A549 (cell line): ENCODE results near the gene GRIK2. TPM values are rescaled to one million over a fixed set of nuclear protein-coding genes. Genes with fewer than 3 reads are reported as not detected.

Experiments
- ATAC-seq, 2 experiments: fragments of 200-7000 bp in 1 of 2; fragments of >200 bp in 1 of 2; cut with Nextera tagmentation in 1 of 2; cut with Tn5 transposase in 1 of 2; 3 replicates each; pipeline versions ENCODE4 v1.8.0 to v1.9.1; 2018 to 2020; ENCODE audit warnings: mild to moderate bottlenecking in 1 of 2, moderate library complexity in 1 of 2
- CTCF ChIA-PET: fragments of 300-600 bp; sonication (Branson Sonifier 250); formaldehyde crosslinking; extraction: SDS; loops from one replicate; lab custom pipeline; 2021; ENCODE audit warnings: antibody characterized with exemption, inconsistent platforms; lab: Yijun Ruan, JAX
- POLR2A ChIA-PET: fragments of 350-600 bp; formaldehyde crosslinking; extraction: SDS; loops from one replicate; lab custom pipeline; 2021; ENCODE audit warnings: antibody characterized with exemption, inconsistent platforms; lab: Yijun Ruan, JAX
- DNase-seq, 2 experiments: peaks; one replicate each; pipeline versions ENCODE4 v3.0.0 to v3.0.0-alpha.2; 2011 to 2016; ENCODE audit warnings: low read depth in 1 of 2, low spot score in 1 of 2
- FAIRE-seq: peaks from 2 replicates; lab custom pipeline; 2011; peaks lifted over from hg19 to GRCh38; lab: Jason Lieb, UNC
- H3K27ac ChIP-seq, 2 experiments: fragments of >200 bp; sonication (Bioruptor Twin); formaldehyde crosslinking; 3 replicates each; pipeline ENCODE4 v1.5.1; 2016 to 2017
- H3K4me1 ChIP-seq: fragments of >200 bp; sonication (Bioruptor Twin); formaldehyde crosslinking; 3 replicates; pipeline ENCODE4 v1.6.1; 2016
- H3K4me2 ChIP-seq: fragments of >200 bp; sonication (Bioruptor Twin); formaldehyde crosslinking; 3 replicates; pipeline ENCODE4 v1.6.1; 2016
- H3K4me3 ChIP-seq: fragments of >200 bp; sonication (Bioruptor Twin); formaldehyde crosslinking; 3 replicates; pipeline ENCODE4 v1.5.1; 2016
- H3K9me3 ChIP-seq: fragments of >200 bp; sonication (Bioruptor Twin); formaldehyde crosslinking; 3 replicates; pipeline ENCODE4 v1.6.1; 2016
- BHLHE40 ChIP-seq: IDR thresholded peaks from 2 replicates; pipeline ENCODE4 v1.6.1; 2012; ENCODE audit warnings: low read depth, low read length, inconsistent platforms
- ESRRA ChIP-seq: fragments of 150-350 bp; IDR thresholded peaks from 2 replicates; pipeline ENCODE4 v1.6.1; 2014; ENCODE audit warnings: mild to moderate bottlenecking, low read length, borderline replicate concordance
- GATA3 ChIP-seq: IDR thresholded peaks from 2 replicates; pipeline ENCODE4 v1.6.1; 2012; ENCODE audit warnings: borderline replicate concordance
- HEYL ChIP-seq: fragments of 250-450 bp; sonication (Bioruptor Pico); IDR thresholded peaks from 2 replicates; pipeline ENCODE4 v1.8.0; 2021; ENCODE audit warnings: mild to moderate bottlenecking, moderate library complexity
- HOXB13 ChIP-seq: fragments of 250-450 bp; sonication (Bioruptor Pico); IDR thresholded peaks from 2 replicates; pipeline ENCODE4 v1.5.0; 2020; ENCODE audit warnings: low read depth, mild to moderate bottlenecking, moderate library complexity
- KDM1A ChIP-seq: fragments of 200-600 bp; sonication (generic); IDR thresholded peaks from 2 replicates; pipeline ENCODE4 v1.6.1; 2016; ENCODE audit warnings: low read depth, mild to moderate bottlenecking
- KDM5A ChIP-seq: fragments of 200-600 bp; sonication (generic); IDR thresholded peaks from 2 replicates; pipeline ENCODE4 v1.6.1; 2016; ENCODE audit warnings: antibody characterized with exemption, mild to moderate bottlenecking
- MAFK ChIP-seq: fragments of 450-650 bp; IDR thresholded peaks from 2 replicates; pipeline ENCODE4 v1.6.1; 2014; ENCODE audit not compliant: partially characterized antibody
- MYC ChIP-seq: IDR thresholded peaks from 2 replicates; pipeline ENCODE4 v1.6.1; 2012; ENCODE audit warnings: mild to moderate bottlenecking, inconsistent platforms, low read length, improper control_type of control experiment, borderline replicate concordance
- NFE2L2 ChIP-seq: fragments of 150-350 bp; conservative IDR thresholded peaks from 2 replicates; pipeline ENCODE4 v1.6.1; 2014; ENCODE audit warnings: low read length
- RCOR1 ChIP-seq: fragments of 150-350 bp; IDR thresholded peaks from 2 replicates; pipeline ENCODE4 v1.6.1; 2014; ENCODE audit warnings: antibody characterized with exemption, low read length, low read depth
- SREBF2 ChIP-seq: fragments of 450-650 bp; IDR thresholded peaks from 2 replicates; pipeline ENCODE4 v1.6.1; 2014; ENCODE audit warnings: mild to moderate bottlenecking, moderate library complexity
- TFCP2L1 ChIP-seq: fragments of 250-450 bp; sonication (Bioruptor Pico); IDR thresholded peaks from 2 replicates; pipeline ENCODE4 v1.5.0; 2021; ENCODE audit warnings: mild to moderate bottlenecking
- WGBS: methylation state at CpG from one replicate; pipeline ENCODE4 v1.1.6; 2017; ENCODE audit errors: missing lambda C conversion rate; 5-methylcytosine and 5-hydroxymethylcytosine counted together
- polyA plus RNA-seq, 4 experiments: library from polyadenylated mRNA; depleted of rRNA in 3 of 4; stranded (reverse); fragments of >200 nt; fragmentation: RNase III in 1 of 4; extraction: RNeasy Plus Mini Kit Qiagen cat#74134 plus additional on column Dnase treatment in 1 of 4; gene quantifications; 2 replicates in 3 of 4; 3 replicates in 1 of 4; pipeline ENCODE4 v1.2.3, GENCODE V29; 2011 to 2017
- TF ChIP-seq, protein P1 (sequence below): fragments of 200-600 bp; sonication (generic); IDR thresholded peaks from 2 replicates; pipeline ENCODE4 v1.6.1; 2016; ENCODE audit warnings: antibody characterized with exemption, mild to moderate bottlenecking, moderate library complexity
- TF ChIP-seq, protein P2 (sequence below): IDR thresholded peaks from 2 replicates; pipeline ENCODE4 v1.6.1; 2012
- TF ChIP-seq, protein P3 (sequence below): IDR thresholded peaks from 2 replicates; pipeline ENCODE4 v1.6.1; 2012
- TF ChIP-seq, protein P4 (sequence below): fragments of 250-450 bp; sonication (Bioruptor Pico); IDR thresholded peaks from 2 replicates; pipeline ENCODE4 v1.5.0; 2020; ENCODE audit warnings: low read depth, mild to moderate bottlenecking, moderate library complexity
- TF ChIP-seq, protein P5 (sequence below): fragments of >200 bp; sonication (Bioruptor Twin); formaldehyde crosslinking; IDR thresholded peaks from 3 replicates; pipeline ENCODE4 v1.6.1; 2016
- TF ChIP-seq, protein P6 (sequence below): fragments of 250-450 bp; sonication (Bioruptor Pico); IDR thresholded peaks from 2 replicates; pipeline ENCODE4 v1.5.0; 2021; ENCODE audit warnings: mild to moderate bottlenecking, moderate library complexity, borderline replicate concordance
- TF ChIP-seq, protein P7 (sequence below): fragments of 450-650 bp; IDR thresholded peaks from 2 replicates; pipeline ENCODE4 v1.6.1; 2014; ENCODE audit warnings: antibody characterized with exemption

Gene GRIK2
- polyA plus RNA-seq, 2 of the 4 experiments (the other 2 are of a cell fraction) = 0.56 to 0.65 TPM

DNA sequence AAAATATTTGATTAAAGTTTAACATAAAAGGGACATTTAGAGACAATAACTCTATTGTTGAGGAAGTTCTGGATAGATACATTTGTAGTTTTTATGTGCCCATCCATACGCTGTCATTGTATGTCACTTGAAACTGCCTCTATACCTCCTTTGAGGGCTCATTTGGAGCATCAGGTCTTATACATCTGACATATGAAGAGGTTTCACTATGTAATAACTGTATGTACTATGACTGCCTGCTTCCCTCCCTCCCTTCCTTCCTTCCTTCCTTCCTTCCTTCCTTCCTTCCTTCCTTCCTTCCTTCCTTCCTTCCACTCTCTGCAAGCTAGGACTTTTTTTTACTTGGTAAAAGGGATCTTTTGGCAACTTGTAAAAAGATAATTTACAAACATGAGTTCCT is 657.5 kb downstream of the GRIK2 start:
- WGBS = 89% methylated on average over 1 of the region's 1 CpG
- POLR2A ChIA-PET = no interaction called here
- TF ChIP-seq NFE2L2 (no peak), TFCP2L1 (CRISPR knock-in tag) (no peak), BHLHE40 (no peak), MAFK (no peak), HOXB13 (CRISPR knock-in tag) (no peak), RCOR1 (no peak), ESRRA (no peak), GATA3 (no peak), KDM1A (no peak), SREBF2 (no peak), KDM5A (no peak), MYC (no peak), HEYL (CRISPR knock-in tag) (no peak)
- TF ChIP-seq, protein P1, sequence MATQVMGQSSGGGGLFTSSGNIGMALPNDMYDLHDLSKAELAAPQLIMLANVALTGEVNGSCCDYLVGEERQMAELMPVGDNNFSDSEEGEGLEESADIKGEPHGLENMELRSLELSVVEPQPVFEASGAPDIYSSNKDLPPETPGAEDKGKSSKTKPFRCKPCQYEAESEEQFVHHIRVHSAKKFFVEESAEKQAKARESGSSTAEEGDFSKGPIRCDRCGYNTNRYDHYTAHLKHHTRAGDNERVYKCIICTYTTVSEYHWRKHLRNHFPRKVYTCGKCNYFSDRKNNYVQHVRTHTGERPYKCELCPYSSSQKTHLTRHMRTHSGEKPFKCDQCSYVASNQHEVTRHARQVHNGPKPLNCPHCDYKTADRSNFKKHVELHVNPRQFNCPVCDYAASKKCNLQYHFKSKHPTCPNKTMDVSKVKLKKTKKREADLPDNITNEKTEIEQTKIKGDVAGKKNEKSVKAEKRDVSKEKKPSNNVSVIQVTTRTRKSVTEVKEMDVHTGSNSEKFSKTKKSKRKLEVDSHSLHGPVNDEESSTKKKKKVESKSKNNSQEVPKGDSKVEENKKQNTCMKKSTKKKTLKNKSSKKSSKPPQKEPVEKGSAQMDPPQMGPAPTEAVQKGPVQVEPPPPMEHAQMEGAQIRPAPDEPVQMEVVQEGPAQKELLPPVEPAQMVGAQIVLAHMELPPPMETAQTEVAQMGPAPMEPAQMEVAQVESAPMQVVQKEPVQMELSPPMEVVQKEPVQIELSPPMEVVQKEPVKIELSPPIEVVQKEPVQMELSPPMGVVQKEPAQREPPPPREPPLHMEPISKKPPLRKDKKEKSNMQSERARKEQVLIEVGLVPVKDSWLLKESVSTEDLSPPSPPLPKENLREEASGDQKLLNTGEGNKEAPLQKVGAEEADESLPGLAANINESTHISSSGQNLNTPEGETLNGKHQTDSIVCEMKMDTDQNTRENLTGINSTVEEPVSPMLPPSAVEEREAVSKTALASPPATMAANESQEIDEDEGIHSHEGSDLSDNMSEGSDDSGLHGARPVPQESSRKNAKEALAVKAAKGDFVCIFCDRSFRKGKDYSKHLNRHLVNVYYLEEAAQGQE = no peak
- TF ChIP-seq, protein P2, sequence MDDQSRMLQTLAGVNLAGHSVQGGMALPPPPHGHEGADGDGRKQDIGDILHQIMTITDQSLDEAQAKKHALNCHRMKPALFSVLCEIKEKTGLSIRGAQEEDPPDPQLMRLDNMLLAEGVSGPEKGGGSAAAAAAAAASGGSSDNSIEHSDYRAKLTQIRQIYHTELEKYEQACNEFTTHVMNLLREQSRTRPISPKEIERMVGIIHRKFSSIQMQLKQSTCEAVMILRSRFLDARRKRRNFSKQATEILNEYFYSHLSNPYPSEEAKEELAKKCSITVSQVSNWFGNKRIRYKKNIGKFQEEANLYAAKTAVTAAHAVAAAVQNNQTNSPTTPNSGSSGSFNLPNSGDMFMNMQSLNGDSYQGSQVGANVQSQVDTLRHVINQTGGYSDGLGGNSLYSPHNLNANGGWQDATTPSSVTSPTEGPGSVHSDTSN = no peak
- TF ChIP-seq, protein P3, sequence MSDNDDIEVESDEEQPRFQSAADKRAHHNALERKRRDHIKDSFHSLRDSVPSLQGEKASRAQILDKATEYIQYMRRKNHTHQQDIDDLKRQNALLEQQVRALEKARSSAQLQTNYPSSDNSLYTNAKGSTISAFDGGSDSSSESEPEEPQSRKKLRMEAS = no peak
- TF ChIP-seq, protein P4, sequence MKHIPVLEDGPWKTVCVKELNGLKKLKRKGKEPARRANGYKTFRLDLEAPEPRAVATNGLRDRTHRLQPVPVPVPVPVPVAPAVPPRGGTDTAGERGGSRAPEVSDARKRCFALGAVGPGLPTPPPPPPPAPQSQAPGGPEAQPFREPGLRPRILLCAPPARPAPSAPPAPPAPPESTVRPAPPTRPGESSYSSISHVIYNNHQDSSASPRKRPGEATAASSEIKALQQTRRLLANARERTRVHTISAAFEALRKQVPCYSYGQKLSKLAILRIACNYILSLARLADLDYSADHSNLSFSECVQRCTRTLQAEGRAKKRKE = no peak
- TF ChIP-seq, protein P5, sequence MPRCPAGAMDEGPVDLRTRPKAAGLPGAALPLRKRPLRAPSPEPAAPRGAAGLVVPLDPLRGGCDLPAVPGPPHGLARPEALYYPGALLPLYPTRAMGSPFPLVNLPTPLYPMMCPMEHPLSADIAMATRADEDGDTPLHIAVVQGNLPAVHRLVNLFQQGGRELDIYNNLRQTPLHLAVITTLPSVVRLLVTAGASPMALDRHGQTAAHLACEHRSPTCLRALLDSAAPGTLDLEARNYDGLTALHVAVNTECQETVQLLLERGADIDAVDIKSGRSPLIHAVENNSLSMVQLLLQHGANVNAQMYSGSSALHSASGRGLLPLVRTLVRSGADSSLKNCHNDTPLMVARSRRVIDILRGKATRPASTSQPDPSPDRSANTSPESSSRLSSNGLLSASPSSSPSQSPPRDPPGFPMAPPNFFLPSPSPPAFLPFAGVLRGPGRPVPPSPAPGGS = no peak
- TF ChIP-seq, protein P6, sequence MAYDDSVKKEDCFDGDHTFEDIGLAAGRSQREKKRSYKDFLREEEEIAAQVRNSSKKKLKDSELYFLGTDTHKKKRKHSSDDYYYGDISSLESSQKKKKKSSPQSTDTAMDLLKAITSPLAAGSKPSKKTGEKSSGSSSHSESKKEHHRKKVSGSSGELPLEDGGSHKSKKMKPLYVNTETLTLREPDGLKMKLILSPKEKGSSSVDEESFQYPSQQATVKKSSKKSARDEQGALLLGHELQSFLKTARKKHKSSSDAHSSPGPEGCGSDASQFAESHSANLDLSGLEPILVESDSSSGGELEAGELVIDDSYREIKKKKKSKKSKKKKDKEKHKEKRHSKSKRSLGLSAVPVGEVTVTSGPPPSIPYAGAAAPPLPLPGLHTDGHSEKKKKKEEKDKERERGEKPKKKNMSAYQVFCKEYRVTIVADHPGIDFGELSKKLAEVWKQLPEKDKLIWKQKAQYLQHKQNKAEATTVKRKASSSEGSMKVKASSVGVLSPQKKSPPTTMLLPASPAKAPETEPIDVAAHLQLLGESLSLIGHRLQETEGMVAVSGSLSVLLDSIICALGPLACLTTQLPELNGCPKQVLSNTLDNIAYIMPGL = no peak
- TF ChIP-seq, protein P7, sequence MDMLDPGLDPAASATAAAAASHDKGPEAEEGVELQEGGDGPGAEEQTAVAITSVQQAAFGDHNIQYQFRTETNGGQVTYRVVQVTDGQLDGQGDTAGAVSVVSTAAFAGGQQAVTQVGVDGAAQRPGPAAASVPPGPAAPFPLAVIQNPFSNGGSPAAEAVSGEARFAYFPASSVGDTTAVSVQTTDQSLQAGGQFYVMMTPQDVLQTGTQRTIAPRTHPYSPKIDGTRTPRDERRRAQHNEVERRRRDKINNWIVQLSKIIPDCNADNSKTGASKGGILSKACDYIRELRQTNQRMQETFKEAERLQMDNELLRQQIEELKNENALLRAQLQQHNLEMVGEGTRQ = no peak
- no peak for DNase-seq
- CTCF ChIA-PET = interaction anchor here (0.7 kb wide), 1 partner anchor 115 kb away, joined by 3 read pairs; no protein-coding TSS in a partner anchor
- FAIRE-seq = no peak
- H3K27ac ChIP-seq = no peak overlapping the region
- H3K4me3 ChIP-seq = no peak overlapping the region
- no peak overlapping the region for H3K4me2 ChIP-seq
- no peaks in the 10 kb centered on the region for H3K9me3 ChIP-seq
- no peak for ATAC-seq
- H3K4me1 ChIP-seq = no peaks in the 10 kb centered on the region
